GM18499 (cell line): ENCODE results near the gene DMKN.

Experiments used
- ATAC-seq: cut with Tn5 transposase; IDR thresholded peaks from one replicate; pipeline ENCODE4 v1.9.1; 2021; ENCODE audit warnings: moderate number of reproducible peaks; ENCODE audit not compliant: insufficient read depth, unreplicated experiment

DMKN gene

GRCh38 chr19:35528218-35529038, 15.0 kb upstream of the DMKN start, which contains the start of gene SBSN:
TSS of gene SBSN (minus strand) at chr19:35528311. CDS start at chr19:35528281, 30 bp downstream.
- ATAC-seq = no peak

GRCh38 chr19:35525873-35526272, 12.4 kb upstream of the DMKN start:
- ATAC-seq = no peak

- ATAC-seq = no peak
Measured at GRCh38 chr19:35524181-35524837, 10.9 kb upstream of the DMKN start.

- ATAC-seq = no peak
Measured at GRCh38 chr19:35522745-35523327, 9.4 kb upstream of the DMKN start.

GRCh38 chr19:35521124-35521743, 7.8 kb upstream of the DMKN start:
- no peak for ATAC-seq

GRCh38 chr19:35519291-35519690, 5.8 kb upstream of the DMKN start:
- ATAC-seq = no peak

- no peak for ATAC-seq
Measured at GRCh38 chr19:35518313-35518712, 4.9 kb upstream of the DMKN start.

GRCh38 chr19:35517342-35517741, 3.9 kb upstream of the DMKN start:
- no peak for ATAC-seq

GRCh38 chr19:35516310-35516709, 2.9 kb upstream of the DMKN start:
- ATAC-seq = no peak

GRCh38 chr19:35514282-35514809, 897 bp upstream of the DMKN start:
- no peak for ATAC-seq

- ATAC-seq = no peak
Measured at GRCh38 chr19:35512831-35513627, 420 bp downstream of the DMKN start.

GRCh38 chr19:35511337-35511736, 2.1 kb downstream of the DMKN start:
- ATAC-seq = no peak

- ATAC-seq = no peak
Measured at GRCh38 chr19:35510626-35510964, 2.9 kb downstream of the DMKN start.

GRCh38 chr19:35509861-35510625, 3.4 kb downstream of the DMKN start:
- ATAC-seq = no peak

GRCh38 chr19:35509018-35509652, 4.3 kb downstream of the DMKN start:
- ATAC-seq = no peak

- no peak for ATAC-seq
Measured at GRCh38 chr19:35508129-35508528, 5.3 kb downstream of the DMKN start.

GRCh38 chr19:35507561-35507960, 5.9 kb downstream of the DMKN start:
- ATAC-seq = no peak

- ATAC-seq = no peak
Measured at GRCh38 chr19:35506011-35506410, 7.4 kb downstream of the DMKN start.

GRCh38 chr19:35502751-35503150, 10.7 kb downstream of the DMKN start:
- ATAC-seq = no peak
